ENCODE measurements around the gene ARHGAP22.

ARHGAP22 gene

GRCh38 chr10:48526011-48526821 is 78.7 kb downstream of the ARHGAP22 start:
- no peak for DNase-seq

- DNase-seq = no peak
These were observed 79.8 kb downstream of the ARHGAP22 start for GRCh38 chr10:48525113-48525512.

DNA sequence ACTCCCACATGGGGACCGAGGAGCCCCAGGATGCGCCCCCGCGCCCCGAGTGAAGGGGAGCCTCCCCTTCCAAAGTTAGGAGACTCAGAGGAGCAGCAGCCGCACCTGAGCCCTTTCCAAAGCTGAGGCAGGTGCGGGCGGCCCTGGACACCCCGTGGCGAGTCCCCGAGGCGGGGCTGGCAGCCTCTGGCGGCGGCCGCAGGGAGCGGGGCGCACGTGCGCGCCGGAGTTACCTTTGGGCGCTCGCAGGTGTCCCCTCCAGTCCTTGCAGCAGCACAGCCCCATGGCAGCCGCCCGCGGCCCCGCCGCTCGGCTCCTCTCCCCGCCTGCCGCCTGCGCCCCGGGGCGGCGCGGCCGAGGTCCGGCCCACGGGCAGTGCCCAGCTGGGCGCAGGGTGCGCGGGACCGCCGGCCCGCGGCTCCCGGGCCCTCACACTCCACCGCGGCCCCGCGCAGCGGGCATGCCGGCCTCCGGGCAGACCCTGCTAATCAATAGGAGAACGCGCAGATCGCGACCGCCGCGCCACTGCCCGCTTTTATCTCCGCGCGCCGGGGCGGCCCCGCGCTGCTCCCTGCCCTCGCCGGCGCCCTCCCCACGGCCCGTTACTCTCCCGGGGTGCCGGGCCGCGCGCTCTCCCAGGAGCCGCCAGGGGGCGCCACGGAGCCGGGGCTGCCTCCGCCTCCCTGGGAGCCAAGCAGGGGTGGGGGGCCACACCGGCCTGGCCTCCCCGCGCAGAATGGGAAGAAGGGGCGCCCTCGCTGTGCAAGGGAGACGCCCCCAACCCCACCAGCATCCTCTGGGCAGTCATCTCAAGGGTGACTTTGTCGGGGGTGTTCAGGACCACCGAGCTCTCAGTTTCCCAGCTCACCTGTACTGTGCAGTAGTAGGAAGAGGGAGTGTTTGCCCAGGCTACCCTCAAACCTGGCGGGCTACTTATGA is 80.8 kb downstream of the ARHGAP22 start:
- no peak for DNase-seq

GRCh38 chr10:48523212-48523819 is 81.6 kb downstream of the ARHGAP22 start:
- DNase-seq = no peak

DNA sequence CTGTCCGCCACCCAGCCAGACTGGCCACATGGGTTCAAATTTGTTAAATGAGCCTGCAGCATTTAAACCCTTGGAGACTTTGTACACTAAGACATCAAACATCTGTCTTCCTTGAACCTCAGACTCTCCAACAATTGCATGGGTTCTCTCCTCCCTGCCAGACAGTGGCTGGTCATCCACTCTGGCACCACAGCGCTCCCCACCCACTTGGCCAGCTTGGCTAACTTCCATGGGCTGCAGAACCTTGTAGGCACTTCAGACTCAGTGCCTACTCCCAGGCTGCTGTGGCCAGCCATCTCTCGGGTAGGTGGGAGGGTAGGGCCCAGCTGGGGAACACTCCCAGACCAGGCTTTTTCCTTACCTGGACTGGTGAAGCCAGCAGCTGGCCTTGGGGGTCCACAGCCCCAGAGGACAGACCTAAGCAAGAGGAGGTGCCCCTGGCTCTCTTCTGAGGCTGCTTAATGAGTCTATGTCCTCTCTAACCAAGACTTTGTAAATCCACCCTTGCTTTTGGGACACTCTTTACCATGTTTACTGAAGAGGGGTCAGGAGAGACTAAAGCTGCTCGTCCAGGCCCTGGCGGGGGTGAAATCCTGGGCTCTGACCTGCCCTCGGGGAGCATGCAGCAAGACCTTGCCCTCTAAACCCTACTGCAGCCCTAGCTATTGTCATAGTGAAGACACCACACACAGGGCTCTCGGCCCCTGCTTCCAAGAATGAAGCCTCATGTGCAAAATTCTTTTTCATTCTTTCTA is 82.7 kb downstream of the ARHGAP22 start:
- DNase-seq = no peak

- DNase-seq = no peak
These were observed 84.3 kb downstream of the ARHGAP22 start for GRCh38 chr10:48520594-48520993.

GRCh38 chr10:48520184-48520506 is 84.7 kb downstream of the ARHGAP22 start:
- no peak for DNase-seq

GRCh38 chr10:48519481-48520183 is 85.2 kb downstream of the ARHGAP22 start:
- DNase-seq = no peak

DNA sequence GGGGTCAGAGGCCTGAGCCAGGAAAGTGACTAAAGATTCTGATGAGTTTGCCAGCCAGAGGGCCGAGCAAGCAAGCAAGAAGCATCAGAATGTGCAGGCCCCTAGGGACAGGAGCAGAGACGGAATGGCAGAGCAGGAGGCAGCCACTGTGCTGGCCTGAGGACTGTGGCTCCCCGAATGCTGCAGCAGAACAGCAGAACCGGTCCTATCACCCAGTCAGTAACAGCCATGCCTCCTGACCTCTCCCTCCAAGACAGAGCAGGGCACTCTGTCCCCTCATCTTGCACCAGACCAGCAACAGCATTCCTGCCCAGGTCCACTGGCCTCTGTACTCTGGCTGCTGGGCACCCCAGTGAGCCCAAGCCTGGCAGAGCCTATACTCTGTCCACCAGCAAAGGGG is 85.9 kb downstream of the ARHGAP22 start:
- DNase-seq = no peak

DNA sequence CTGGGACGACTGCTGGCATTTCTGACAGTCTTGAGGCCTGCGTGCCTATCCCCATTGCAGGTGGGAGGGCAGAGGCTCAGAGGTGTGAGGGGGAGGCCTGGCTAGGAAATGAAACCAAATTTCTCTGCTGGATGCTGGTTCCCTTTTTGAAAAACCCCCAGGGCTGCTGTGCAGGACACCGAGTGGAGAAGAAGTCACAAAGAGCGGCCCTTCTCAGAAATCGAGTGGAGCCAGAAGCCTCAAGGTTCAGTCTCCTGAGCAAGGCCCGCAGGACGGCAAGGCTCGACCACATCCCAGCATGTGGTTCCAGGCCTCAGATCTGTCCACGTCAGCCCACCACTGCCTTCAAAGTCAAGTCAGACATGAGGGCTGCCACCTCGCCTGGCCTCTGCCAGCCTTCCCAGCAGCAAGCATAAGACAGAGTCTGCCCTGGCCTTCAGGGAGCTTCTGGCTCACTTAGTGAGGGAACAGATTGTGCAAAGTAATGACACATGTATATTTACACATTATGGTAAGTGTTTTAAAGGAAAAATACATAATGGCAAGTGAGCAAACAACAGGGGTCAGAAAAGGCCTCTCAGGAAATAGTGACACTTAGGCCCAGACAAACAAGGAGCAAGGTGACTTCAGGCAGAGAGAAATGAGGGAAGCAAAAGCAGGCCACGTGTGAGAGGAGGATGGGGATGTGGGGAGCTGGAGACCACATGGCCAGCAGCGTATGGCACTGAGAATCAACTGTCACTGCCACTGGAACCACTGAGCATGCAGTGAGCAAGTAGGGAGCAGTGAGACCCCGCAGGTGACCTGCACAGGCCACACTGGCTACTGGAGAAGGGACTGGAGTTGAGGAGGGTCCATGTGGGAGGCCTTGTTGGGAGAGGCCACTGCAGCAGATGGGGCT is 86.7 kb downstream of the ARHGAP22 start:
- DNase-seq = no peak

DNA sequence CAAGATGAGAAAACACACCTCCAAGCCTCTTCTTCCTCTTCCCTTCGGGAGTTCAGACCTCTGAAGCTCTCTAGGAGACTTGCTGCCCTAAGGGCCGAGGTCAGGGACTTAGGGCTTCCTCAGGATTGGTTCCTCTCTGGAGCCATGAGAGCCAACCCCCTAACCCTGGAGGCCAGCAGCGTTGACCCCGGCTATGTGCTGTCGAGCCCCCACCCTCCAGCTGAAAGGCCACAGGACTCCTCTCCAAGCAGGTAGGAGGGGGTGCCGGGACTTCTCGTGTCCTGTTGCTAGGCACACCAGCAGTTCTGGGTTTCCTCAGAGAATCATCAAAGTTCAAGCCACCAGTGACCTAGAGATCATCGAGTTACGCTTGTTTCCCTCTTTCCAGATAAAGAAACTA is 87.4 kb downstream of the ARHGAP22 start:
- no peak for DNase-seq

DNA sequence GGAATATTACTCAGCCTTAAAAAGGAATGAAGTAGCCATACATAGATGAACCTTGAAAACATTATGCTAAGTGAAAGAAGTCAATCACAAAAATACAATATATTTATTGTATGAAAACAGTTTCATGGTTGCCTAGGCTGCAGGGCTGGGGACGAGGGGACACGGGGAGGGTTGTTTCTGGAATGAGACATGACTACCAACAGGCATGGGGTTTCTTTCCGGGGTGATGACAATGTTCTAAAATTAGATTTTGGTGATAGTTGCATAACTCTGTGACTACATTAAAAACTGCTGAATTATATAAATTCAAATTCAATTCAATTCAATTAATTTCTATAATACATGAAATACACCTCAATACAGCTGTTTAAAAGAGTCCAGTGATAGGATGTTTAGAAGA is 88.0 kb downstream of the ARHGAP22 start:
- no peak for DNase-seq

DNA sequence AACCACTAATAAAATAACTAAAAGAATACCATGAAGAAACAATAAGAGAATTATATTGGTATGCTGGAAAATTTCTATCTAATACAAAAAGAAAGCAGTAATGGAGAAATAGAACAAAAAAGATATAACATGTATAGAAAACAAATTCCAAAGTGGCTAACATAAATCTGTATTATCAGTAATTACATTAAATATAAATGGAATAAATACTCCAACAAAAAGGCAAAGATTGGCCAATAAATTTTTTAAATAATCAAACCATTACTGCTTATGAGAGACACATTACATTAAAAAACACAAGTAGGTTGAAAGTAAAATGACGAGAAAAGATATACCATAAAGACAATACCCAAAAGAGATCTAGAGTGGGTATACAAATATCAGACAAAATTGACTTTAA is 90.0 kb downstream of the ARHGAP22 start:
- no peak for DNase-seq

DNA sequence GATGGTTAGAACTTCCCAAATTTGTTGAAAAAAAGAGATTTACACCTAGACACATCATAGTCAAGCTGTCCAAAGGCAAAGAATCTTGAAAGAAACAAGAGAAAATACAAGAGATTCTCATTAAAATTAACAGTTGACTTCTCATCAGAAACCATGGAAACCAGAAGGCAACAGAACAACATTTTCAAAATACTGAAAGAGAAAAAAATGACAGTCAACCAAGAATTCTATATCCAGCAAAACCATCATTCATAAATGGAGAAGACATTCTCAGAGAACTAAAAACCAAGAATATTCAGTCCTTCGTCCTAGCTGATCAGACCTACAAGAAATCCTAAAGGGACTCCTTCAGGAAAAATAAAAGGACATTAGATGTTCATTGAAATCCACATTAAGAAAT is 90.6 kb downstream of the ARHGAP22 start:
- no peak for DNase-seq

- DNase-seq = no peak
These were observed 92.0 kb downstream of the ARHGAP22 start for GRCh38 chr10:48512861-48513260.

DNA sequence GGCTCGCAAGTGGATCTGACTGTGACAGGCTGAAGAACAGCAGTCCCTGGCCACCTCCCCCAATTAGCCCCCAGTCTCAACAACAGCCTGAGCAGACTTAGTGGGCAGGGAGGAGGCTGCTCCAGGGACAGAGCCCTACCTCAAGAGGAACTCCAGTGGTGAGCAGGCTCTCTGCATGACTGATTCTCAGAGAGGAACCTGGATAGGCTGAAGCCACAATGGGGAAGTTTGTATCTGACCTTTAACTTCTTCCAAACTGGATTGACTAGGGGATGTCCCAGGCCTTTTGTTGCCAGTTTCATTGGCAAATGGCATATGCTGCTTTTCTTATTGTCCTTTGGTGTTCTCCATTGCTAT is 93.0 kb downstream of the ARHGAP22 start:
- DNase-seq = no peak

- no peak for DNase-seq
These were observed 93.6 kb downstream of the ARHGAP22 start for GRCh38 chr10:48511066-48511874.

- DNase-seq = no peak
These were observed 94.7 kb downstream of the ARHGAP22 start for GRCh38 chr10:48509974-48510692.

Measured in SIG-M5 (cell line).